Measurements from ENCODE around the gene MS4A10. TPM values are rescaled to one million over a fixed set of nuclear protein-coding genes. Genes with fewer than 3 reads are reported as not detected.

MS4A10 gene
- total RNA-seq, 1 experiment from 2014 or later: not detected

- in situ Hi-C loops (cut with HindIII; ENCODE audit: low pct_unique_long_range_greater_than_20kb, low sequenced_read_pairs): no loop called here
- DNase-seq (ENCODE audit: low read depth, low spot score): no peak
Measured at GRCh38 chr11:60836866-60837515, 51.9 kb downstream of the MS4A10 start.

GRCh38 chr11:60838132-60838531 is 53.0 kb downstream of the MS4A10 start:
- DNase-seq (ENCODE audit: low read depth, low spot score): peak; percentile 60
- in situ Hi-C loops (cut with HindIII; ENCODE audit: low pct_unique_long_range_greater_than_20kb, low sequenced_read_pairs): no loop called here

- in situ Hi-C loops (cut with HindIII; ENCODE audit: low pct_unique_long_range_greater_than_20kb, low sequenced_read_pairs): no loop called here
Measured at GRCh38 chr11:60840470-60841430, 55.6 kb downstream of the MS4A10 start.

GRCh38 chr11:60841797-60842667 is 56.9 kb downstream of the MS4A10 start, which contains the start of gene CCDC86:
Gene CCDC86 (plus strand): TSS chr11:60842113. CDS start chr11:60842125, 12 bp downstream.
- peak; percentile 92 for DNase-seq (ENCODE audit: low read depth, low spot score)
- in situ Hi-C loops (cut with HindIII; ENCODE audit: low pct_unique_long_range_greater_than_20kb, low sequenced_read_pairs): no loop called here

More at GRCh38 chr11:60840470-60841430, 55.6 kb downstream of the MS4A10 start:
- DNase-seq (ENCODE audit: low read depth, low spot score): no peak

GRCh38 chr11:60842668-60843600 is 57.8 kb downstream of the MS4A10 start:
- in situ Hi-C loops (cut with HindIII; ENCODE audit: low pct_unique_long_range_greater_than_20kb, low sequenced_read_pairs): no loop called here

GRCh38 chr11:60844045-60844869 is 59.1 kb downstream of the MS4A10 start:
- in situ Hi-C loops (cut with HindIII; ENCODE audit: low pct_unique_long_range_greater_than_20kb, low sequenced_read_pairs): no loop called here
- DNase-seq (ENCODE audit: low read depth, low spot score): no peak

More at GRCh38 chr11:60842668-60843600, 57.8 kb downstream of the MS4A10 start:
- no peak for DNase-seq (ENCODE audit: low read depth, low spot score)

GRCh38 chr11:60844870-60845221 is 59.7 kb downstream of the MS4A10 start:
- DNase-seq (ENCODE audit: low read depth, low spot score): no peak
- in situ Hi-C loops (cut with HindIII; ENCODE audit: low pct_unique_long_range_greater_than_20kb, low sequenced_read_pairs): no loop called here

- in situ Hi-C loops (cut with HindIII; ENCODE audit: low pct_unique_long_range_greater_than_20kb, low sequenced_read_pairs): no loop called here
Measured at GRCh38 chr11:60845338-60845737, 60.2 kb downstream of the MS4A10 start.

GRCh38 chr11:60847281-60847680 is 62.1 kb downstream of the MS4A10 start:
- in situ Hi-C loops (cut with HindIII; ENCODE audit: low pct_unique_long_range_greater_than_20kb, low sequenced_read_pairs): no loop called here
- DNase-seq (ENCODE audit: low read depth, low spot score): no peak

More at GRCh38 chr11:60845338-60845737, 60.2 kb downstream of the MS4A10 start:
- no peak for DNase-seq (ENCODE audit: low read depth, low spot score)

GRCh38 chr11:60847896-60848295 is 62.8 kb downstream of the MS4A10 start:
- in situ Hi-C loops (cut with HindIII; ENCODE audit: low pct_unique_long_range_greater_than_20kb, low sequenced_read_pairs): no loop called here

GRCh38 chr11:60848714-60849151 is 63.6 kb downstream of the MS4A10 start:
- in situ Hi-C loops (cut with HindIII; ENCODE audit: low pct_unique_long_range_greater_than_20kb, low sequenced_read_pairs): no loop called here
- no peak for DNase-seq (ENCODE audit: low read depth, low spot score)

More at GRCh38 chr11:60847896-60848295, 62.8 kb downstream of the MS4A10 start:
- no peak for DNase-seq (ENCODE audit: low read depth, low spot score)

GRCh38 chr11:60849641-60850520 is 64.7 kb downstream of the MS4A10 start:
- in situ Hi-C loops (cut with HindIII; ENCODE audit: low pct_unique_long_range_greater_than_20kb, low sequenced_read_pairs): no loop called here
- no peak for DNase-seq (ENCODE audit: low read depth, low spot score)
